Measurements from ENCODE around the gene DDX3Y.

DNA sequence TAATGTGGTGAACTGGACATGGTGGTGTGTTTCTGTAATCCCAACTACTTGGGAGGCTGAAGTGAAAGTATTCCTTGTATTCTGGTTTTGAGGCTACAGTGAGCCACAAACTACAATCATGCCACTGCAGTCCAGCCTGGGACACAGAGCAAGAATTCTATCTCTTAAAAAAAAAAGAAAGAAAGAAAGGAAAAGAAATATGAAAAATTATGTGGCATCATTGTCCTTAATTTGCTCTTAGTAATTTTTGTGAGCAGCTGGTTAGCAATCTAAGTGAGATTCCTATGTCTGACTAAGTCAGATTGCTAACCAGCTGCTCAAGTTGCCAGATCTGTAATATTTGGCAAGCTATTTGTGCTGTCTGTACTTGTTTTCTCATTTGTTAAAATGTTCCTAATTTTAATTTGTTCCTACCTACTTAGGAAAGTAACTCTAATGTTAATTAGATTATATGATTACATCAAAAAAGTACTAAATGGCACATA lies 48.8 kb upstream of the DDX3Y start:
- TF ChIP-seq POLR2AphosphoS5 (IDR thresholded peaks at IDR 0.05; ENCODE audit: low read depth, low read length) (no peak), EZH2phosphoT487 (IDR thresholded peaks at IDR 0.05; ENCODE audit: borderline replicate concordance, low read depth) (no peak), MAX (IDR thresholded peaks at IDR 0.05; ENCODE audit: low read depth) (no peak), CTCF (IDR thresholded peaks at IDR 0.05) (no peak), RFX5 (IDR thresholded peaks at IDR 0.05; ENCODE audit: low read length) (no peak), TCF12 (IDR thresholded peaks at IDR 0.05) (no peak), TEAD4 (IDR thresholded peaks at IDR 0.05; ENCODE audit: borderline replicate concordance, insufficient read depth) (no peak), CHD2 (IDR thresholded peaks at IDR 0.05; ENCODE audit: low read length, partially characterized antibody) (no peak), NRF1 (IDR thresholded peaks at IDR 0.05; ENCODE audit: low read depth, low read length) (no peak), MEF2A (IDR thresholded peaks at IDR 0.05; ENCODE audit: borderline replicate concordance, low read depth) (no peak), RAD21 (IDR thresholded peaks at IDR 0.05; ENCODE audit: low read length) (no peak), SMC3 (IDR thresholded peaks at IDR 0.05; ENCODE audit: low read depth, low read length) (no peak)
- TF ChIP-seq, protein P1, sequence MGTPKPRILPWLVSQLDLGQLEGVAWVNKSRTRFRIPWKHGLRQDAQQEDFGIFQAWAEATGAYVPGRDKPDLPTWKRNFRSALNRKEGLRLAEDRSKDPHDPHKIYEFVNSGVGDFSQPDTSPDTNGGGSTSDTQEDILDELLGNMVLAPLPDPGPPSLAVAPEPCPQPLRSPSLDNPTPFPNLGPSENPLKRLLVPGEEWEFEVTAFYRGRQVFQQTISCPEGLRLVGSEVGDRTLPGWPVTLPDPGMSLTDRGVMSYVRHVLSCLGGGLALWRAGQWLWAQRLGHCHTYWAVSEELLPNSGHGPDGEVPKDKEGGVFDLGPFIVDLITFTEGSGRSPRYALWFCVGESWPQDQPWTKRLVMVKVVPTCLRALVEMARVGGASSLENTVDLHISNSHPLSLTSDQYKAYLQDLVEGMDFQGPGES (IDR thresholded peaks at IDR 0.05; ENCODE audit: low read depth, low read length), result no peak

Data from SK-N-SH (cell line).